GM12878 (cell line): ENCODE measurements around the gene CPS1. TPM values are rescaled to one million over a fixed set of nuclear protein-coding genes. Genes with fewer than 3 reads are reported as not detected.

ENCODE experiments used
- ATAC-seq: fragments of 200-7000 bp; cut with Tn5 transposase; 3 replicates; pipeline ENCODE4 v1.9.1; 2020; ENCODE audit warnings: mild to moderate bottlenecking, moderate library complexity
- BruUV-seq: library from RNA; stranded (reverse); fragments of 400-500 nt; replicated peaks from 2 replicates; lab custom pipeline; 2021; lab: Mats Ljungman, UMichigan
- CTCF ChIA-PET: fragments of 300-600 bp; sonication (Branson Sonifier 250); formaldehyde crosslinking; extraction: SDS; loops from one replicate; lab custom pipeline; 2021; ENCODE audit warnings: inconsistent platforms; lab: Yijun Ruan, JAX
- POLR2A ChIA-PET: fragments of 350-600 bp; formaldehyde crosslinking; extraction: SDS; loops from one replicate; lab custom pipeline; 2021; ENCODE audit warnings: inconsistent platforms; lab: Charles Lee
- RAD21 ChIA-PET: fragments of 300-600 bp; sonication (Branson Sonifier 250); formaldehyde crosslinking; loops from one replicate; lab custom pipeline; 2023; ENCODE audit warnings: antibody characterized with exemption; ENCODE audit not compliant: unreplicated experiment; lab: Charles Lee
- SMC1A ChIA-PET: fragments of 300-600 bp; sonication (Branson Sonifier 250); formaldehyde crosslinking; loops from one replicate; lab custom pipeline; 2023; ENCODE audit not compliant: unreplicated experiment, uncharacterized antibody; lab: Charles Lee
- DNase-seq: peaks from one replicate; pipeline ENCODE4 v3.0.0-alpha.2; 2011; ENCODE audit warnings: low read depth, low spot score
- FAIRE-seq: peaks from 3 replicates; lab custom pipeline; 2011; peaks lifted over from hg19 to GRCh38; lab: Jason Lieb, UNC
- H2AFZ ChIP-seq: 2 replicates; pipeline ENCODE4 v1.6.0; 2011; ENCODE audit warnings: low read depth, low read length, control low read depth; ENCODE audit not compliant: control insufficient read depth
- H3K27ac ChIP-seq: 2 replicates; pipeline ENCODE4 v1.5.1; 2011; ENCODE audit warnings: control low read depth; ENCODE audit not compliant: control insufficient read depth, insufficient read depth
- H3K27me3 ChIP-seq, 2 experiments: replicated peaks in 1 of 2; 2 replicates each; pipeline versions ENCODE4 v1.6.0 to v1.6.1; 2011; ENCODE audit warnings: low read length in 1 of 2; ENCODE audit not compliant: control insufficient read depth in 2 of 2, insufficient read depth in 2 of 2
- H3K36me3 ChIP-seq, 2 experiments: 2 replicates each; pipeline ENCODE4 v1.5.1; 2011; ENCODE audit warnings: low read length in 1 of 2; ENCODE audit not compliant: control insufficient read depth in 2 of 2, insufficient read depth in 2 of 2
- H3K4me1 ChIP-seq: 2 replicates; pipeline ENCODE4 v1.6.1; 2011; ENCODE audit warnings: mild to moderate bottlenecking, low read length, moderate library complexity, mixed read lengths; ENCODE audit not compliant: control insufficient read depth, insufficient read depth
- H3K4me2 ChIP-seq: 2 replicates; pipeline ENCODE4 v1.6.0; 2011; ENCODE audit warnings: control low read depth; ENCODE audit not compliant: control insufficient read depth, insufficient read depth
- H3K4me3 ChIP-seq: fragments of 200-600 bp; sonication (generic); 2 replicates; pipeline ENCODE4 v1.5.1; 2016
- H3K79me2 ChIP-seq: 2 replicates; pipeline ENCODE4 v1.6.0; 2011; ENCODE audit warnings: low read length; ENCODE audit not compliant: control insufficient read depth, insufficient read depth
- H3K9ac ChIP-seq: 2 replicates; pipeline ENCODE4 v1.8.0; 2011; ENCODE audit warnings: low read length, control low read depth, mixed read lengths; ENCODE audit not compliant: control insufficient read depth, insufficient read depth
- H3K9me3 ChIP-seq: replicated peaks from 3 replicates; pipeline ENCODE4 v1.5.1; 2011; ENCODE audit warnings: mild to moderate bottlenecking, low read length; ENCODE audit not compliant: control insufficient read depth, insufficient read depth
- H4K20me1 ChIP-seq: 2 replicates; pipeline ENCODE4 v1.6.0; 2011; ENCODE audit not compliant: control insufficient read depth, insufficient read depth
- BHLHE40 ChIP-seq, 2 experiments: fragments of 450-650 bp in 1 of 2; IDR thresholded peaks; 2 replicates each; pipeline ENCODE4 v1.6.1; 2011 to 2017; ENCODE audit warnings: low read depth in 2 of 2, borderline replicate concordance in 1 of 2, improper control_type of control experiment in 1 of 2, low read length in 1 of 2, mild to moderate bottlenecking in 1 of 2
- CBFB ChIP-seq: IDR thresholded peaks from 2 replicates; pipeline ENCODE4 v1.6.1; 2016; ENCODE audit warnings: antibody characterized with exemption, low read depth
- CREM ChIP-seq: IDR thresholded peaks from 2 replicates; pipeline ENCODE4 v1.6.1; 2014; ENCODE audit warnings: antibody characterized with exemption, low read depth
- ETV6 ChIP-seq, 2 experiments: fragments of 450-650 bp in 1 of 2; IDR thresholded peaks in 1 of 2; conservative IDR thresholded peaks in 1 of 2; 2 replicates each; pipeline ENCODE4 v1.6.1; 2014; ENCODE audit warnings: antibody characterized with exemption in 1 of 2, borderline replicate concordance in 1 of 2, low read depth in 1 of 2, mild to moderate bottlenecking in 1 of 2, moderate library complexity in 1 of 2
- JUND ChIP-seq: IDR thresholded peaks from 2 replicates; pipeline ENCODE4 v1.6.1; 2012; ENCODE audit warnings: low read depth, mild to moderate bottlenecking, low read length, improper control_type of control experiment, moderate library complexity
- KAT2A ChIP-seq: conservative IDR thresholded peaks from 2 replicates; pipeline ENCODE4 v1.6.1; 2011; ENCODE audit warnings: low read depth, low read length; ENCODE audit not compliant: control insufficient read depth
- KDM1A ChIP-seq: fragments of 200-600 bp; sonication (generic); IDR thresholded peaks from 2 replicates; pipeline ENCODE4 v1.6.1; 2016; ENCODE audit warnings: borderline replicate concordance
- MEF2B ChIP-seq: fragments of 450-650 bp; IDR thresholded peaks from 2 replicates; pipeline ENCODE4 v1.6.1; 2018; ENCODE audit warnings: mild to moderate bottlenecking, moderate library complexity; ENCODE audit not compliant: partially characterized antibody, poor library complexity, severe bottlenecking
- NFIC ChIP-seq: IDR thresholded peaks from 2 replicates; pipeline ENCODE4 v1.6.1; 2012; ENCODE audit warnings: low read depth, mild to moderate bottlenecking, inconsistent platforms, low read length, moderate library complexity
- NFYB ChIP-seq: IDR thresholded peaks from 2 replicates; pipeline ENCODE4 v1.6.1; 2011; ENCODE audit warnings: low read depth, mild to moderate bottlenecking, low read length, improper control_type of control experiment, moderate library complexity; ENCODE audit not compliant: insufficient read depth
- POLR2AphosphoS5 ChIP-seq: IDR thresholded peaks from 2 replicates; pipeline ENCODE4 v1.6.1; 2011; ENCODE audit warnings: mild to moderate bottlenecking, low read length, inconsistent platforms
- SIN3A ChIP-seq: IDR thresholded peaks from 2 replicates; pipeline ENCODE4 v1.6.1; 2012; ENCODE audit warnings: low read depth, low read length, improper control_type of control experiment
- TCF12 ChIP-seq: IDR thresholded peaks from 2 replicates; pipeline ENCODE4 v1.6.1; 2011; ENCODE audit warnings: low read depth, mild to moderate bottlenecking, low read length
- TCF3 ChIP-seq: IDR thresholded peaks from 2 replicates; pipeline ENCODE4 v1.6.1; 2012; ENCODE audit warnings: low read depth, mild to moderate bottlenecking, low read length, borderline replicate concordance; ENCODE audit not compliant: insufficient read depth
- ZNF24 ChIP-seq: fragments of 450-650 bp; IDR thresholded peaks from 2 replicates; pipeline ENCODE4 v1.6.1; 2017; ENCODE audit warnings: antibody characterized with exemption, mild to moderate bottlenecking
- ZNF622 ChIP-seq: fragments of 450-650 bp; IDR thresholded peaks from 2 replicates; pipeline ENCODE4 v1.6.1; 2017; ENCODE audit warnings: mild to moderate bottlenecking, inconsistent platforms
- WGBS: methylation state at CpG from one replicate; pipeline ENCODE4 v1.1.6; 2016; ENCODE audit warnings: low lambda C conversion rate; ENCODE audit not compliant: insufficient replicate concordance, insufficient coverage; ENCODE audit errors: missing lambda C conversion rate; 5-methylcytosine and 5-hydroxymethylcytosine counted together
- in situ Hi-C: fragments of 300-500 bp; cut with MboI; formaldehyde crosslinking; loops from 9 replicates; pipeline ENCODE4 v1.14.3; 2018; ENCODE audit warnings: mixed read lengths
- intact Hi-C: fragments of 100-400 bp; cut with micrococcal nuclease; formaldehyde crosslinking; loops from one replicate; pipeline ENCODE4 v1.14.2; 2022; ENCODE audit not compliant: unreplicated experiment
- polyA plus RNA-seq, 11 experiments: library from polyadenylated mRNA; depleted of rRNA in 4 of 11; unstranded in 6 of 11; stranded (reverse) in 5 of 11; fragments of >200 nt; fragmentation: Nextera tagmentation in 4 of 11; fragmentation: Illumina TruSeq in 1 of 11; extraction: Ambion mirVana in 4 of 11; extraction: Trizol in 1 of 11; gene quantifications; 1 replicate in 1 of 11; 2 replicates in 10 of 11; pipeline versions ENCODE4 v1.2.1 to v1.2.3, GENCODE V29; 2011 to 2016; ENCODE audit warnings: inconsistent platforms in 2 of 11, missing spikeins in 2 of 11, low read depth in 1 of 11
- total RNA-seq, 4 experiments: library from RNA; depleted of rRNA in 3 of 4; stranded (reverse); fragments of >200 nt in 3 of 4; fragmentation: Illumina TruSeq in 1 of 4; extraction: Trizol in 1 of 4; gene quantifications; 2 replicates each; pipeline versions ENCODE4 v1.2.1 to v1.2.3, GENCODE V29; 2013 to 2021
- TF ChIP-seq, protein P1 (sequence below): fragments of 150-350 bp; IDR thresholded peaks from 2 replicates; pipeline ENCODE4 v1.6.1; 2016; ENCODE audit warnings: low read depth, low read length
- TF ChIP-seq, protein P2 (sequence below): fragments of 450-650 bp; IDR thresholded peaks from 2 replicates; pipeline ENCODE4 v1.6.1; 2017; ENCODE audit warnings: mild to moderate bottlenecking, low read depth, inconsistent platforms; ENCODE audit not compliant: poor library complexity, severe bottlenecking

The CPS1 gene
- total and polyA plus RNA-seq, 10 of the 15 experiments (the other 5 are each of a cell fraction or from before 2014, with no cell fraction given) = 0.20 to 4.6 (median 0.55) TPM

DNA sequence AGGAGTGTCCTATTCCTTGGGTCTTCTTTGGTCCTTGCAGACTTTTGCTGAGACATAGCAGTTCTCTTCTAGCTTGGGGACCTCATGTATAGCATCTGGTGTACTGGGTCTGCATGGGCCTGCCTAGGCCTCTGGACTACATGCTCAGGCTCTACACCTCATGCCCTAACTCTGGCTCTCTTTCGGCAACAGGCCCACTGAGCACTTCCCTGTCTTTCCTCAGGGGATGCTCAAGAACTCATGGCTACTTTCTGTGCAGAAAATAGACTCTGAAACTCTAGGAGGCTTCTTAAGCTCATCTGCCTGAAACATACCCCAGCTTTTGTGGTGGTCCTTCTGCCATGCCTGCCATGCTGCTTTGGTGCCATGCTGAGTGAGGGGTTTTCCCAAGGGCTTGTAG, 21.5 kb upstream of the CPS1 start:
- TF ChIP-seq TCF12 (no peak), ETV6 (conservative IDR thresholded peaks at IDR 0.05 in 1 of 2, IDR thresholded peaks at IDR 0.05 in 1 of 2; ENCODE audit: borderline replicate concordance in 1 of 2, low read depth in 1 of 2) (no peak), BHLHE40 (IDR thresholded peaks at IDR 0.05; ENCODE audit: borderline replicate concordance in 1 of 2, low read depth in 2 of 2, low read length in 1 of 2) (no peak), POLR2AphosphoS5 (no peak), CREM (no peak), KDM1A (no peak), CBFB (no peak), NFIC (no peak), ZNF622 (no peak), KAT2A (no peak), TCF3 (no peak), SIN3A (no peak), MEF2B (no peak), NFYB (no peak), ZNF24 (no peak), JUND (no peak)
- TF ChIP-seq, protein P1, sequence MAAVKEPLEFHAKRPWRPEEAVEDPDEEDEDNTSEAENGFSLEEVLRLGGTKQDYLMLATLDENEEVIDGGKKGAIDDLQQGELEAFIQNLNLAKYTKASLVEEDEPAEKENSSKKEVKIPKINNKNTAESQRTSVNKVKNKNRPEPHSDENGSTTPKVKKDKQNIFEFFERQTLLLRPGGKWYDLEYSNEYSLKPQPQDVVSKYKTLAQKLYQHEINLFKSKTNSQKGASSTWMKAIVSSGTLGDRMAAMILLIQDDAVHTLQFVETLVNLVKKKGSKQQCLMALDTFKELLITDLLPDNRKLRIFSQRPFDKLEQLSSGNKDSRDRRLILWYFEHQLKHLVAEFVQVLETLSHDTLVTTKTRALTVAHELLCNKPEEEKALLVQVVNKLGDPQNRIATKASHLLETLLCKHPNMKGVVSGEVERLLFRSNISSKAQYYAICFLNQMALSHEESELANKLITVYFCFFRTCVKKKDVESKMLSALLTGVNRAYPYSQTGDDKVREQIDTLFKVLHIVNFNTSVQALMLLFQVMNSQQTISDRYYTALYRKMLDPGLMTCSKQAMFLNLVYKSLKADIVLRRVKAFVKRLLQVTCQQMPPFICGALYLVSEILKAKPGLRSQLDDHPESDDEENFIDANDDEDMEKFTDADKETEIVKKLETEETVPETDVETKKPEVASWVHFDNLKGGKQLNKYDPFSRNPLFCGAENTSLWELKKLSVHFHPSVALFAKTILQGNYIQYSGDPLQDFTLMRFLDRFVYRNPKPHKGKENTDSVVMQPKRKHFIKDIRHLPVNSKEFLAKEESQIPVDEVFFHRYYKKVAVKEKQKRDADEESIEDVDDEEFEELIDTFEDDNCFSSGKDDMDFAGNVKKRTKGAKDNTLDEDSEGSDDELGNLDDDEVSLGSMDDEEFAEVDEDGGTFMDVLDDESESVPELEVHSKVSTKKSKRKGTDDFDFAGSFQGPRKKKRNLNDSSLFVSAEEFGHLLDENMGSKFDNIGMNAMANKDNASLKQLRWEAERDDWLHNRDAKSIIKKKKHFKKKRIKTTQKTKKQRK = no peak
- TF ChIP-seq, protein P2, sequence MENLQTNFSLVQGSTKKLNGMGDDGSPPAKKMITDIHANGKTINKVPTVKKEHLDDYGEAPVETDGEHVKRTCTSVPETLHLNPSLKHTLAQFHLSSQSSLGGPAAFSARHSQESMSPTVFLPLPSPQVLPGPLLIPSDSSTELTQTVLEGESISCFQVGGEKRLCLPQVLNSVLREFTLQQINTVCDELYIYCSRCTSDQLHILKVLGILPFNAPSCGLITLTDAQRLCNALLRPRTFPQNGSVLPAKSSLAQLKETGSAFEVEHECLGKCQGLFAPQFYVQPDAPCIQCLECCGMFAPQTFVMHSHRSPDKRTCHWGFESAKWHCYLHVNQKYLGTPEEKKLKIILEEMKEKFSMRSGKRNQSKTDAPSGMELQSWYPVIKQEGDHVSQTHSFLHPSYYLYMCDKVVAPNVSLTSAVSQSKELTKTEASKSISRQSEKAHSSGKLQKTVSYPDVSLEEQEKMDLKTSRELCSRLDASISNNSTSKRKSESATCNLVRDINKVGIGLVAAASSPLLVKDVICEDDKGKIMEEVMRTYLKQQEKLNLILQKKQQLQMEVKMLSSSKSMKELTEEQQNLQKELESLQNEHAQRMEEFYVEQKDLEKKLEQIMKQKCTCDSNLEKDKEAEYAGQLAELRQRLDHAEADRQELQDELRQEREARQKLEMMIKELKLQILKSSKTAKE = no peak
- Histone ChIP-seq H3K4me1 (no peaks in the 10 kb centered on the region), H3K9ac (no peak overlapping the region), H3K4me3 (no peak overlapping the region), H3K79me2 (no peaks in the 10 kb centered on the region), H2AFZ (no peak overlapping the region), H4K20me1 (no peaks in the 10 kb centered on the region), H3K9me3 (no peaks in the 10 kb centered on the region), H3K36me3 (no peaks in the 10 kb centered on the region), H3K27me3 (no peaks in the 10 kb centered on the region), H3K27ac (no peak overlapping the region), H3K4me2 (no peak overlapping the region)
- no TSS peak for BruUV-seq
- in situ Hi-C loops (no loop called here), intact Hi-C loops (no loop called here)
- CTCF ChIA-PET = interaction anchor here (1.6 kb wide), 1 partner anchor 32 kb away, joined by 8 read pairs; no protein-coding TSS in a partner anchor
- no peak for FAIRE-seq
- SMC1A ChIA-PET = interaction anchor here (0.6 to 1.0 kb wide), 3 partner anchors 10 to 68 kb away, joined by 3 to 4 read pairs (median 4); no protein-coding TSS in a partner anchor
- POLR2A ChIA-PET = interaction anchor here (0.7 kb wide), 1 partner anchor 38 kb away, joined by 3 read pairs; no protein-coding TSS in a partner anchor
- RAD21 ChIA-PET = no interaction called here
- WGBS = 20% methylated on average over 1 of the region's 1 CpG
- ATAC-seq = no peak; the same call in 2 of the 3 replicates
- DNase-seq = no peak
